ENCODE measurements around the gene QRSL1.

DNA sequence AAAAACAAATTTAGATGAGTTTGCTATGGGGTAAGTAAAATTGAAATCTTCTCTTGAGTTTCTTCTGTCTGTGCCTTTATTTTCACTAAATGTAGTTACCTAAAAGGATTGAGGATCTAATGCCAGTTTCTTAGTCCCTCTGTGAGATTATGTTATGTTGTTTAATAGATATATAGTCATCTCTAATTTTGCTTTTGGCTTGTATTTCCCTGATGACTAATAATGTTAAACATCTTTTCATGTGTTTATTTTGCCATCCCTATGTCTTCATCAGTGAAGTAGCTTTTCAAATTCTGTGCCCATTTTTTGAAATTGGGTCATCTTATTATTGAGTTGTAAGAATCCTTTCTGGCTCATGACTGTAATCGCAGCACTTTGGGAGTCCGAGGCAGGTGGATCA, 13.7 kb downstream of the QRSL1 start:
- no peak for TF ChIP-seq EZH2 (IDR thresholded peaks at IDR 0.05)
- TF ChIP-seq, protein P1, sequence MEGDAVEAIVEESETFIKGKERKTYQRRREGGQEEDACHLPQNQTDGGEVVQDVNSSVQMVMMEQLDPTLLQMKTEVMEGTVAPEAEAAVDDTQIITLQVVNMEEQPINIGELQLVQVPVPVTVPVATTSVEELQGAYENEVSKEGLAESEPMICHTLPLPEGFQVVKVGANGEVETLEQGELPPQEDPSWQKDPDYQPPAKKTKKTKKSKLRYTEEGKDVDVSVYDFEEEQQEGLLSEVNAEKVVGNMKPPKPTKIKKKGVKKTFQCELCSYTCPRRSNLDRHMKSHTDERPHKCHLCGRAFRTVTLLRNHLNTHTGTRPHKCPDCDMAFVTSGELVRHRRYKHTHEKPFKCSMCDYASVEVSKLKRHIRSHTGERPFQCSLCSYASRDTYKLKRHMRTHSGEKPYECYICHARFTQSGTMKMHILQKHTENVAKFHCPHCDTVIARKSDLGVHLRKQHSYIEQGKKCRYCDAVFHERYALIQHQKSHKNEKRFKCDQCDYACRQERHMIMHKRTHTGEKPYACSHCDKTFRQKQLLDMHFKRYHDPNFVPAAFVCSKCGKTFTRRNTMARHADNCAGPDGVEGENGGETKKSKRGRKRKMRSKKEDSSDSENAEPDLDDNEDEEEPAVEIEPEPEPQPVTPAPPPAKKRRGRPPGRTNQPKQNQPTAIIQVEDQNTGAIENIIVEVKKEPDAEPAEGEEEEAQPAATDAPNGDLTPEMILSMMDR (IDR thresholded peaks at IDR 0.05): no peak

Measured in neural progenitor cell (in vitro differentiated cells).